Progenitor cell of endocrine pancreas (in vitro differentiated cells): ENCODE measurements around the gene DRC3. TPM values are rescaled to one million over a fixed set of nuclear protein-coding genes. Genes with fewer than 3 reads are reported as not detected.
A peak's percentile ranks its signal among the peaks of the same experiment; 100 is the strongest.

ENCODE experiments used
- DNase-seq: peaks from one replicate; pipeline ENCODE4 v3.0.0; 2021; ENCODE audit warnings: low spot score; ENCODE audit not compliant: unreplicated experiment
- H3K27ac Mint-ChIP-seq: 2 replicates; pipeline ENCODE4 v1.8.0; 2021; ENCODE audit warnings: mild to moderate bottlenecking, moderate library complexity, mixed read lengths
- H3K27me3 Mint-ChIP-seq: 2 replicates; pipeline ENCODE4 v1.8.0; 2021; ENCODE audit warnings: mixed read lengths
- H3K36me3 Mint-ChIP-seq: 2 replicates; pipeline ENCODE4 v1.8.0; 2022; ENCODE audit warnings: mixed read lengths; ENCODE audit not compliant: insufficient read depth
- H3K4me1 Mint-ChIP-seq: 2 replicates; pipeline ENCODE4 v1.8.0; 2021; ENCODE audit warnings: low read depth, mixed read lengths
- H3K4me3 Mint-ChIP-seq: 2 replicates; pipeline ENCODE4 v1.8.0; 2021; ENCODE audit warnings: low read depth, mild to moderate bottlenecking, moderate library complexity, mixed read lengths
- H3K9me3 Mint-ChIP-seq: 2 replicates; pipeline ENCODE4 v1.8.0; 2021; ENCODE audit warnings: low read depth, mixed read lengths
- long read RNA-seq: library from polyadenylated mRNA; unstranded; transcript quantifications from one replicate; pipeline ENCODE4 v2.0.0, GENCODE V29; 2020
- total RNA-seq: library from RNA; stranded (reverse); gene quantifications from 2 replicates; pipeline ENCODE4 v1.2.1, GENCODE V29; 2021
- TF ChIP-seq, protein P1 (sequence below): fragments of 200-600 bp; sonication (generic); IDR thresholded peaks from one replicate; pipeline ENCODE4 v1.5.0; 2021; ENCODE audit warnings: antibody characterized with exemption, mild to moderate bottlenecking; ENCODE audit not compliant: unreplicated experiment

DRC3 gene, protein sequence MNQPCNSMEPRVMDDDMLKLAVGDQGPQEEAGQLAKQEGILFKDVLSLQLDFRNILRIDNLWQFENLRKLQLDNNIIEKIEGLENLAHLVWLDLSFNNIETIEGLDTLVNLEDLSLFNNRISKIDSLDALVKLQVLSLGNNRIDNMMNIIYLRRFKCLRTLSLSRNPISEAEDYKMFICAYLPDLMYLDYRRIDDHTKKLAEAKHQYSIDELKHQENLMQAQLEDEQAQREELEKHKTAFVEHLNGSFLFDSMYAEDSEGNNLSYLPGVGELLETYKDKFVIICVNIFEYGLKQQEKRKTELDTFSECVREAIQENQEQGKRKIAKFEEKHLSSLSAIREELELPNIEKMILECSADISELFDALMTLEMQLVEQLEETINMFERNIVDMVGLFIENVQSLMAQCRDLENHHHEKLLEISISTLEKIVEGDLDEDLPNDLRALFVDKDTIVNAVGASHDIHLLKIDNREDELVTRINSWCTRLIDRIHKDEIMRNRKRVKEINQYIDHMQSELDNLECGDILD
- total RNA-seq = 13.3 and 15.4 TPM in 2 replicates
- long read RNA-seq, partial matches to known transcripts = 4 of 16 reads
- long read RNA-seq, other reads (novel, unspliced or antisense) = 12 of 16 reads

DNA sequence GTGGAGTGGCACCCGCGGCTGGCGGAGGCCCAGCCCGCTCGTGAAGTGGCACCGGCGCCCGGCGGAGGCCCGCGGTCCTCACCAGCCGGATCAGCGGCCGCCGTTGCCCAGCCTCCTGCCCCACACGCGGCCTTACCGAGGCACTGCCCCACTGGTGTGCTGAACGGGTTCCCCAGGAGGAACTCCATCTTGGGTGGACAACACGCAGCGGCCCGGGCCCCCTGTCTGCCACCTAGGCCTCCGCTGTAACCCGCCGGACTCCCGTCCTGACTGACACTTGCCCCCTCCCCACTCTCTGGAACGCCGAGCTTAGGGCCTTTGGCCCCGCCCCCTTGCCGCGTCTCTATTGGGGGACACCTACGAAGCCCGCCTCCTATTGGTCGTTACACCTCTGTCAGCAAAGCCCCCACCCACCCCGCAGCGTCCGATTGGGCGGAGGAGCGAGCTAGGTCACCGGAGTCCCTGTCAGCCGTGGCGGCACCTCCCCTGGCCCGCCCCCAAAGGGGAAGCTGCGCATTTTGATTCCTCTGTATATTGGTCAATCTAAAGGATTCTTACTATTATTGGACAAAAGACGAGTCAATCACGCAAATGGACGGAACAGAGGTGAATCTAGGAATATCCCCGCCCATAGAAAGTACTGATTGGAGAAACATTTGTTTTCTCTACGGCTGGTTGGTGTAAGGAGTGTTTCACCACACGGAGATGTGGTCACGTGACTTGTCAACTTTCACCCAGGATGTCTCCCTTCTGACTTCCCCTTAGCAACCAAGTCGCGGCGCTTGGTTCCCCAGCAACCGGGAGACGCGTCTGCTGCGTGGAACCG lies at the start of gene DRC3, which contains the start of gene TOM1L2:
Gene DRC3, plus strand, starts transcription at position 737 of the 826 bp plus-strand sequence. CDS start 4,737 bp downstream, outside the sequence.
Gene TOM1L2, minus strand, starts transcription at position 275 of the 826 bp plus-strand sequence. Its CDS starts 87 bp downstream, at position 188.
- H3K27ac Mint-ChIP-seq = peak within 1 kb of the TSS; percentile 96
- peak; percentile 99 for DNase-seq
- peaks cover 18% of the 10 kb centered on the region for H3K4me1 Mint-ChIP-seq
- H3K4me3 Mint-ChIP-seq = peak within 1 kb of the TSS; percentile 92
- TF ChIP-seq, protein P1, sequence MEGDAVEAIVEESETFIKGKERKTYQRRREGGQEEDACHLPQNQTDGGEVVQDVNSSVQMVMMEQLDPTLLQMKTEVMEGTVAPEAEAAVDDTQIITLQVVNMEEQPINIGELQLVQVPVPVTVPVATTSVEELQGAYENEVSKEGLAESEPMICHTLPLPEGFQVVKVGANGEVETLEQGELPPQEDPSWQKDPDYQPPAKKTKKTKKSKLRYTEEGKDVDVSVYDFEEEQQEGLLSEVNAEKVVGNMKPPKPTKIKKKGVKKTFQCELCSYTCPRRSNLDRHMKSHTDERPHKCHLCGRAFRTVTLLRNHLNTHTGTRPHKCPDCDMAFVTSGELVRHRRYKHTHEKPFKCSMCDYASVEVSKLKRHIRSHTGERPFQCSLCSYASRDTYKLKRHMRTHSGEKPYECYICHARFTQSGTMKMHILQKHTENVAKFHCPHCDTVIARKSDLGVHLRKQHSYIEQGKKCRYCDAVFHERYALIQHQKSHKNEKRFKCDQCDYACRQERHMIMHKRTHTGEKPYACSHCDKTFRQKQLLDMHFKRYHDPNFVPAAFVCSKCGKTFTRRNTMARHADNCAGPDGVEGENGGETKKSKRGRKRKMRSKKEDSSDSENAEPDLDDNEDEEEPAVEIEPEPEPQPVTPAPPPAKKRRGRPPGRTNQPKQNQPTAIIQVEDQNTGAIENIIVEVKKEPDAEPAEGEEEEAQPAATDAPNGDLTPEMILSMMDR = peak; percentile 11
- no peaks in the 10 kb centered on the region for H3K36me3 Mint-ChIP-seq
- H3K9me3 Mint-ChIP-seq = no peaks in the 10 kb centered on the region
- H3K27me3 Mint-ChIP-seq = no peaks in the 10 kb centered on the region

DNA sequence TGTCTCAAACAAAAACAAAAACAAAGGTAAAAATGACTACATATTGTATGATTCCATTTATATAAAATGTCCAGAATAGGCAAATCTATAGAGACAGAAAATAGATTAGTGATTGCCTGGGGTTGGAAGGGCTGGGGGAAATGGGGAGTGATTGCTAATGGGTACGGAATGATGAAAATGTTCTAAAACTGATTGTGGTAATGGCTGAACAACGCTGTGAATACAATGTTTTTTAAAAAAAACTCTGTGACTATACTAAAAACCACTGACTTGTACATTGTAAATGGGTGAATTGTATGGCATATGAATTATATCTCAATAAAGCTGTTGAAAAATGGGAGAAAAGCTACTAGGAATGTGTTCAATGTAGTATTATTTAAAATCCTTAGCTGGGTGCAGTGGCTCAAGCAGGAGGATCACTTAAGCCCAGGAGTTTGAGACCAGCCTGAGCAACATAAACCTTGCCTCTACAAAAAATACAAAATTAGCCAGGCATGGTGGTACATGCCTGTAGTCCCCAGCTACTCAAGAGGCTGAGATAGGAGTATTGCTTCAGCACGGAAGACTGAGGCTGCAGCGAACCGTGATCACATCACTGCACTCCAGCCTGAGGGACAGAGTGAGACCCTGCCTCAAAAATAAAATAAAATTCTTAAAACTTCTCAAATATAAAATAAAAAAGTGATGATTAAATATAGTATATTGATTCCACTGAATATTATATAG lies 48.4 kb upstream of the DRC3 start:
- no peaks in the 10 kb centered on the region for H3K36me3 Mint-ChIP-seq
- DNase-seq = no peak
- no peak overlapping the region for H3K4me3 Mint-ChIP-seq
- peaks cover 22% of the 10 kb centered on the region for H3K4me1 Mint-ChIP-seq
- no peak overlapping the region for H3K27ac Mint-ChIP-seq
- TF ChIP-seq, protein P1 = no peak
- H3K27me3 Mint-ChIP-seq = no peaks in the 10 kb centered on the region
- H3K9me3 Mint-ChIP-seq = no peaks in the 10 kb centered on the region

DNA sequence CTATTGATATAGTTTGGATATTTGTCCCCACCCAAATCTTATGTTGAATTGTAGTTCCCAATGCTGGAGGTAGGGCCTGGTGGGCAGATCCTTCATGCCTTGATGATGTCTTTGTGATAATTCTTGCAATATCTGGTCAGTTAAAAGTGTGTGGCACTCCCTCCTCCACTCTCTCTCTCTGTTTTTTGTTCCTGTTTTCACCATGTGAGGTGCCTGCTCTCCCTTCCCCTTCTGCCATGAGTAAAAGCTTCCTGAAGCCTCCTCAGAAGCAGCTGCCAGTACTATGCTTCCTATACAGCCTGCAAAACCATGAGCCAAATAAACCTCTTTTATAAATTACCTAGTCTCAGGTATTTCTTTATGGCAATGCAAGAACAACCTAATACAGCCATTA lies 47.8 kb upstream of the DRC3 start:
- Mint-ChIP-seq H3K4me3 (no peak overlapping the region), H3K4me1 (peaks cover 23% of the 10 kb centered on the region), H3K9me3 (no peaks in the 10 kb centered on the region), H3K27me3 (no peaks in the 10 kb centered on the region), H3K27ac (no peak overlapping the region), H3K36me3 (no peaks in the 10 kb centered on the region)
- TF ChIP-seq, protein P1 = no peak
- DNase-seq = no peak

DNA sequence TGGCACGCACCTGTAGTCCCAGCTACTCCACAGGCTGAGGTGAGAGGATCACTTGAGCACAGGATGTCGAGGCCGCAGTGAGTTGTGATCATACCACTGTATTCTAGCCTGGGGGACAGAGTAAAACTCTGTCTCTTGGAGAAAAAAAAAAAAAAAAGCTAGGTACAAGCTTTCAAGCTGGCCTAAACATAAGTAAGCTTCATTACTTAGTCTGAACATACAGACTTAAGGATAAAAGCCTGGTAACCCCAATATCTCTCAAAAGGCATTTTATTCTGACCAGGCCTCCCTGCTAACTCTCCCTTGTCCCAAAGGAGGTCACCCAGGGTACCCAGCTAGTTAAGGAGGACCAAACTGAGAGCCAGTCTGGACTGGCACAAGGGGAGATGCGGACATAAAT lies 46.6 kb upstream of the DRC3 start:
- TF ChIP-seq, protein P1 = no peak
- Mint-ChIP-seq H3K9me3 (no peaks in the 10 kb centered on the region), H3K4me3 (no peak overlapping the region), H3K27ac (no peak overlapping the region), H3K4me1 (peaks cover 20% of the 10 kb centered on the region), H3K36me3 (no peaks in the 10 kb centered on the region), H3K27me3 (no peaks in the 10 kb centered on the region)
- DNase-seq = no peak
